ENCODE results near the gene ZNF823.
A peak's percentile ranks its signal among the peaks of the same experiment; 100 is the strongest.
"Not testable (repeated sequence)": the region's sequence is repeated elsewhere in the genome, so short reads cannot be mapped to it uniquely, and the experiment has no call there.

The ZNF823 gene

GRCh38 chr19:11738746-11739620 is at the start of gene ZNF823:
Gene ZNF823 (minus strand): TSS chr19:11738946. CDS start chr19:11738819, 127 bp downstream.
- DNase-seq = peak; percentile 98

GRCh38 chr19:11787536-11787935 is 48.8 kb upstream of the ZNF823 start:
- no peak for DNase-seq

GRCh38 chr19:11784356-11784755 is 45.6 kb upstream of the ZNF823 start:
- DNase-seq = no peak

DNA sequence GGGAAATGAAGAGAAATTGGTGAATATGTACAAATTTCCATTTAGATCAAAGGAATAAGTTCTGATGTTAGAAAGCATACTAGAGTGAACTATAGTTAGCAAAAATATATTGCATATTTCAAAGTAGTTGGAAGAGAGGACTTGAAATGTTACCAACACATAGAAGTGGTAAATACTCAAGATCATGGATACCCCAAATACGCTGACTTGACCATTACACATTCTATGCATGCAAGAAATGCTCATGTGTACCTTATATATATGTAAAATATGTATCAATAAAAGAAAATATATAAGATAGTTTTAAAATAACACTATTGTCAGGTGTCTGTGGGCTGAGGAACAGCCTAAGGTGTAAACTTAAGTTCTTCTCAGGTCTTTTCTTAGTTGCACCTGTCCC is 45.0 kb upstream of the ZNF823 start:
- no peak for DNase-seq

- no peak for DNase-seq
Measured at GRCh38 chr19:11781295-11782057, 42.7 kb upstream of the ZNF823 start.

- DNase-seq = no peak
Measured at GRCh38 chr19:11780431-11781020, 41.8 kb upstream of the ZNF823 start.

- not testable (repeated sequence) for DNase-seq
Measured at GRCh38 chr19:11776669-11777068, 37.9 kb upstream of the ZNF823 start.

DNA sequence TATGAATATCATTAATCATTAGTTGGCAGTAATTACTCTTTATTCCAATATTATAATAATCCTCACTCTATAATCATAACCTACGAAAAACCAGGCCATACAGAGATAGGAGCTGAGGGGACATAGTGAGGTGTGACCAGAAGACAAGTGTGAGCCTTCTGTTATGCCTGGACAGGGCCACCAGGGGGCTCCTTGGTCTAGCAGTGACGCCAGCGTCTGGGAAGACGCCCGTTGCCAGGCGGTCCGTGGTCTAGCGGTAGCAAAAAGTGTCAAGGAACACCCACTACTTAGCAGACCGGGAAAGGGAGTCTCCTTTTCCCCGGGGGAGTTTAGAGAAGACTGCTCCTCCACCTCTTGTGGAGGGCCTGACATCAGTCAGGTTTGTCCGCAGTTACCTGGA is 32.8 kb upstream of the ZNF823 start:
- DNase-seq = not testable (repeated sequence)

DNA sequence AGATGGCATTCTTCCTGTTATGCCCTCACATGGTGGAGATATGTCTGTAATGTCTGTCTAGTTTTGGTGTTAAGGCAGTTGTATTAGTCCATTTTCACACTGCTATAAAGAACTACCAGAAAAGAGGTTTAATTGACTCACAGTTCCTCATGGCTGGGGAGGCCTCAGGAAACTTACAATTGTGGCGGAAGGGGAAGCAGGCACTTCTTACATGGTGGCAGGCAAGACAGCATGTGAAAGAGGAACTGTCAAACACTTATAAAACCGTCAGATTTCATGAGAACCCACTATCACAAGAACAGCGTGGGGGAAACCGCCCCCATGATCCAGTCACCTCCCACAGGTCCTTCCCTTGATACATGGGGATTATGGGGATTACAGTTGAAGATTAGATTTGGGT is 31.2 kb upstream of the ZNF823 start:
- DNase-seq = no peak

GRCh38 chr19:11767633-11768133 is 28.9 kb upstream of the ZNF823 start:
- DNase-seq = no peak

GRCh38 chr19:11766597-11767591 is 28.1 kb upstream of the ZNF823 start, which contains the start of gene ZNF441:
Gene ZNF441 (plus strand): TSS chr19:11767000. CDS start chr19:11767194, 194 bp downstream.
- peak; percentile 95 for DNase-seq

DNA sequence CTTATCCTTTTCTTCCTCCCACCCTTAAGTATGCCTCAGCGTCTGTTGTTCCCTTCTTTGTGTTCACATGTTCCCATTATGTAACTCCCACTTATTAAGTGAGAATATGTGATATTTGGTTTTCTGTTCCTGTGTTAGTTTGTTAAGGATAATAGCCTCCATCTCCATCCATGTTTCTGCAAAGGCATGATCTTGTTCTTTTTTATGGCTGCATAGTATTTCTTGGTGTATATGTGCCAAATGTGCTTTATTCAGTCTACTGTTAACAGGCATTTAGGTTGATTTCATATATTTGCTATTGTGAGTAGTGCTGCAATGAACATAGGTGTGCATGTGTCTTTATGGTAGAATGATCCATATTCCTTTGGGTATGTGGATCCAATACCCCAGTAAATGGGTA is 24.9 kb upstream of the ZNF823 start:
- DNase-seq = no peak

- DNase-seq = no peak
Measured at GRCh38 chr19:11763117-11763516, 24.4 kb upstream of the ZNF823 start.

- DNase-seq = no peak
Measured at GRCh38 chr19:11759805-11760204, 21.1 kb upstream of the ZNF823 start.

GRCh38 chr19:11756965-11757364 is 18.2 kb upstream of the ZNF823 start:
- DNase-seq = no peak

- DNase-seq = no peak
Measured at GRCh38 chr19:11754663-11755062, 15.9 kb upstream of the ZNF823 start.

DNA sequence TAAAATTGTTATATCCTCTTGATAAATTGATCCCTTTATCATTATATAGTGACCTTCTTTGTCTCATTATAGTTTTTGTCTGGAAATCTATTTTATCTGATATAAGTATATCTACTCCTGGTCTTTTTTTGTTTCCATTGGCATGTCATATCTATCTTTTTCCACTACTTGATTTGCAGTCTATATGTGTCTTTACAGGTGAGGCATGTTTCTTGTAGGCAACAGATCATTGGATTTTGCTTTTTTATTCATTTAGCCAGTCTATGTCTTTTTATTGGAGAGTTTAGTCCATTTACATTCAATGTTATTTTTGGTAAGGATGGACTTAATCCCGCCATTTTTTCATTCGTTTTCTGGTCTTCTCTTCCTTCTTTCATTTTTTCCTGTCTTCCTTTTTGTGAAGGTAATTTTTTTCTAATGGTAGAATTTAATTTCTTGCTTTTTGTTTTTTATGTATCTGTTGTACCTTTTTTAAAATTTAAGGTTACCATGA is 13.5 kb upstream of the ZNF823 start:
- DNase-seq = no peak

- no peak for DNase-seq
Measured at GRCh38 chr19:11749751-11750150, 11.0 kb upstream of the ZNF823 start.

DNA sequence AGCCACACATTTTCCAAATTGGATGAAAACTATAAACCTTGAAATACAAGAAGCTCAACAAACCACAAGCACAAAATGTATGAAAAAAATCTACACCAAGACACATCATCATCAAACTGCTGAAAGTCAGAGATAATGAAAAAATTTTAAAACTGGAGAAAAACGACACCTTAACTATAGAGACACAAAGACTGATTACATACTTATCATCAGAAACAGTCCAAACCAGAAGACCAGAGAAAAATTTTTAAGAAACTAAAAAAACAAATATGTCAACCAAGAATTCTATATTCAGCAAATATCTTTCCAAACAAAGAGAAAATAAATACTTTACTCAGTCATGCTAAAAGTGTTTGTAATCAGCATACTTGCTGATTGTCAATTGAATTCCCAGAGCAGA is 8.5 kb upstream of the ZNF823 start:
- no peak for DNase-seq

GRCh38 chr19:11745869-11746268 is 7.1 kb upstream of the ZNF823 start:
- no peak for DNase-seq

GRCh38 chr19:11737964-11738745 is 591 bp downstream of the ZNF823 start:
- DNase-seq = no peak

Measured in COR-L47 (cell line).